Fibroblast of the conjunctiva (primary cell): ENCODE measurements around the gene ADAMTS8.

Experiments
- DNase-seq: peaks from one replicate; pipeline ENCODE4 v3.0.0-alpha.2; 2010; ENCODE audit warnings: low read depth

The ADAMTS8 gene

GRCh38 chr11:130428316-130429119 lies at the start of gene ADAMTS8:
Gene ADAMTS8 (minus strand): TSS chr11:130428609. CDS start chr11:130428286, 323 bp downstream.
- no peak for DNase-seq

DNA sequence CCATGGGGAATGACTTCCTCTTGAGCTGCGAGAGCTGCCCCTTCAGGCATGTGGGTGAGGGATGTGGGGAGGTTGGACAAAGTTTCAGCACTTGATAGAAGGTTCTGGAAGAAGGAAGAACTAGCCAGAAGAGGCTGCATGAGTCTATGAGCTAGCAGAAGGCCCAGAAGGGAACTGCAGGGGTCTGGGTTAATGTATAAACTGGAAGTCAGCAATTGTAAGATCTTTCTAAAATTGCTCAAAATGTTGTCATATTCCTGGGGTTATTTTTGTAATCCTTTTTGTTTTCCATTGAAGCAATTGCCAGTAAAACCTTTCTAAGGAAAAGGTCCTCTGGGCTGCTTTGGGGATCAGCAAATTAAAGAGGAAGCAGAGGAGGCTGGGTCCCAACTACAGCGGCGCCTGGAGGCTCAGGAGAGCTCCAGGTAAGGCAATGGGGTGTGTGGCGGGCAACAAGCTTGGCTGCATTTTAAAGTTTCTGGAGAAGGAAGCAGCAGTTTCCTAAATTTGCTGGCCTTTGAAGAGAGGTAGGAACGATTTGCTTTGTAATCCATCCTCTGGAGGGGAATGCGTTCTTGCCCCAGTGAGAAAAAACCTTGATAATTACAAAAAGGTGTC lies 49.3 kb upstream of the ADAMTS8 start:
- peak; percentile 27 for DNase-seq

- DNase-seq: no peak
Observed at GRCh38 chr11:130476922-130477491, 48.6 kb upstream of the ADAMTS8 start.

DNA sequence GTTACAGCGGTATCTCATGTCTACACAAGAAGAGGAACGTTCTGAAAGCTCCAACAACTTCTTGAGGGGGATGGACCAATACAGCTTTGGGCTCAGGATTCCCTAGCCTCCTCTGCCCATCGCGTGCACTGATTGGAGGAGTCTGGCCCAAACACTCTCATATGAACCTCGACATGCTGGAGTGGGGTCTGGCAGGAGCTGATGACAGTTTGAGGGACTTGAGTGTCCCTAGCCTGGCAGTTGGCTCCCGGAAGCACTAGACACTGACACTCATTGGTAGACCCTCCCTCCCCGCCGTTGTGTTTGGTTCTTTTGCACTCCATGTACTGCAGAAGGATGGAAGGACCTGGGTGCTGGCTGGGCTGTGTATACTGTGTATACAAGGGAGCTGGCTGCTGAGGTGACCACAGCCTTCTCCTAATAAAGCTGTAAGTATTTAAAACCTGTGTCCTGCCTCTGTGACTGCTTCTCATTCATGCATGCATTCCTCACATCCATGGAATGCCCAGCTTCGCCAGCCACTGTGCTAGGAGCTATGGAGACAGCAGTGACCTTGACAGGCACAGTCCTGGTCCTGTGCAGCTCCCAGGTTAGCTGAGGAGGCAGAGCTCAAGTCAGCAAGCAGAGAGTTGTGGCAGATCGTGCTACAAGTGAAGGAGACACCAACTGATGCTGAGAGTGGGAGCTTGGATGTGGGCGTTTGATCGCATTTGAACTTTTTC lies 48.0 kb upstream of the ADAMTS8 start:
- no peak for DNase-seq

GRCh38 chr11:130475426-130476053 lies 47.1 kb upstream of the ADAMTS8 start:
- DNase-seq: no peak

DNA sequence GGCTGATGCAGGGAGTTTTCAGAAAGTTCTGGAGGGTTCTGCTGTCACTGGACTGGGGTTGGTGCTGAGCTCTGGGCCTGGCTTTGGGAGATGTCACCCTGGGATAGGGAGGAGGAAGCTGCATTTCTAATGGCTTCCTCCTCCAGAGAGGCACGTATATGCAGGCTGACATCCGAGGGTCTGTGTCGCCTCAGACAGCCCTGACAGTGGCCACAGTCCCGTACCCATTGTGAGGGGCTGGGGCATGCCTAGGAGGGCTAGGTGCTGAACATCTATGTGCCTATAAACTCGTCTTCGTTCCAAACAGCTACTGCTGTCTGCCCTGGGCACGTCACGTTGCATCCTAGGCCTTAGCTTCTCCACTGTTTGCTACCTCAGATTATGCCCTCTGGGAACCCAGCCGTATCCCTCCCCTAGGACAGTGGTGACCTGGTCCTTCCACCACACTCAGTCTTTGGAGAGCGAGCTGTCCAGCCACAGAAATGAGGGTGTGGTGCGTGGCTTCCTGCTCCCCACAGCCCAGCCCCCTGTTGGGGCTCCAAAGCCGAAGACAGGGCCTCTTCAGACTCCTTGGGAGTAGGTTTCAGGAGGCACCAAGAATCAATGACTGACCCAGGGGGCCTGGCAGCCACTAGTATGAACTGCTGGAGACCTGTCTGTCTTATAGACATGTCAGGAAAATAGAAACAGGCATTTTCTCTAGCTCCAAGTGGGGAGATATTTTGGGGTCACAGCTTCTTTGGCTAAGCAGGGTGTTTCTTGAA lies 46.4 kb upstream of the ADAMTS8 start:
- no peak for DNase-seq

GRCh38 chr11:130473795-130474377 lies 45.5 kb upstream of the ADAMTS8 start:
- no peak for DNase-seq

DNA sequence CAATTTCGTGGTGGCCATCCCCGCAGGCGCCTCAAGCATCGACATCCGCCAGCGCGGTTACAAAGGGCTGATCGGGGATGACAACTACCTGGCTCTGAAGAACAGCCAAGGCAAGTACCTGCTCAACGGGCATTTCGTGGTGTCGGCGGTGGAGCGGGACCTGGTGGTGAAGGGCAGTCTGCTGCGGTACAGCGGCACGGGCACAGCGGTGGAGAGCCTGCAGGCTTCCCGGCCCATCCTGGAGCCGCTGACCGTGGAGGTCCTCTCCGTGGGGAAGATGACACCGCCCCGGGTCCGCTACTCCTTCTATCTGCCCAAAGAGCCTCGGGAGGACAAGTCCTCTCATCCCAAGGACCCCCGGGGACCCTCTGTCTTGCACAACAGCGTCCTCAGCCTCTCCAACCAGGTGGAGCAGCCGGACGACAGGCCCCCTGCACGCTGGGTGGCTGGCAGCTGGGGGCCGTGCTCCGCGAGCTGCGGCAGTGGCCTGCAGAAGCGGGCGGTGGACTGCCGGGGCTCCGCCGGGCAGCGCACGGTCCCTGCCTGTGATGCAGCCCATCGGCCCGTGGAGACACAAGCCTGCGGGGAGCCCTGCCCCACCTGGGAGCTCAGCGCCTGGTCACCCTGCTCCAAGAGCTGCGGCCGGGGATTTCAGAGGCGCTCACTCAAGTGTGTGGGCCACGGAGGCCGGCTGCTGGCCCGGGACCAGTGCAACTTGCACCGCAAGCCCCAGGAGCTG lies 44.8 kb upstream of the ADAMTS8 start:
- DNase-seq: no peak

- no peak for DNase-seq
Observed at GRCh38 chr11:130472434-130472961, 44.1 kb upstream of the ADAMTS8 start.

DNA sequence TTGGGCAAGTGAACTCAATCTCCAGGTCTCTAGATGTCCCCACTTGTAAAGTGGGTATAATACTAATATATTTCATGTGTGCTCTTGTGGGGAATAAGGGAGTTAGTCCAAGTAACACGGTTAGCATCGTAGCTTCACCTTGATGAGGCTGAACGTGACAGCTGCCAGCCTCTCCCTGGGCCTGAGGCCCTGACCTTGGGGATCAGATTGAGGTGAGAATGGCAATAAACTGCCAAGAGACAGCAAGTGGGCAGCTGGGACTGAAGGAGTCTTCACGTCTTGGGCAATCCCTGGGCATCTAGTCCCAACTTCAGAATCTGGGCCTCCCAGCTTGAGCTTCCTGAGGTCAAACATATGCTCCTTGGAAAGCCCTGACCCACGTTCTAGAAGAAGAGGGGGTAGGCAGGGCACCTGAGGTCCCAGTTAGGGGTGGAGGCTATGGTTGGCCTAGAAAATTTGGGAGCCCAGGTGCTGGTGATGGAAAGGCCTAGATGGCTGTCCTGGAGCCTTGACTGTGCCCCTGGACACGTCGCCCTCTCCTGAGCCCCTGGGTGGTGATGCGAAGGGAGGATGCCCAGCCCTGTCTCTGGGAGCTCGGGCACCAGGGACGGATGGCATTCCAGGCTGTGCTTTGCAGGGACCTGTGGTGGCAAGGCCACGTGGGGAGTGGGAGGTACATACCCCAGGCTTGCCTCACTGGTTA lies 43.5 kb upstream of the ADAMTS8 start:
- no peak for DNase-seq

DNA sequence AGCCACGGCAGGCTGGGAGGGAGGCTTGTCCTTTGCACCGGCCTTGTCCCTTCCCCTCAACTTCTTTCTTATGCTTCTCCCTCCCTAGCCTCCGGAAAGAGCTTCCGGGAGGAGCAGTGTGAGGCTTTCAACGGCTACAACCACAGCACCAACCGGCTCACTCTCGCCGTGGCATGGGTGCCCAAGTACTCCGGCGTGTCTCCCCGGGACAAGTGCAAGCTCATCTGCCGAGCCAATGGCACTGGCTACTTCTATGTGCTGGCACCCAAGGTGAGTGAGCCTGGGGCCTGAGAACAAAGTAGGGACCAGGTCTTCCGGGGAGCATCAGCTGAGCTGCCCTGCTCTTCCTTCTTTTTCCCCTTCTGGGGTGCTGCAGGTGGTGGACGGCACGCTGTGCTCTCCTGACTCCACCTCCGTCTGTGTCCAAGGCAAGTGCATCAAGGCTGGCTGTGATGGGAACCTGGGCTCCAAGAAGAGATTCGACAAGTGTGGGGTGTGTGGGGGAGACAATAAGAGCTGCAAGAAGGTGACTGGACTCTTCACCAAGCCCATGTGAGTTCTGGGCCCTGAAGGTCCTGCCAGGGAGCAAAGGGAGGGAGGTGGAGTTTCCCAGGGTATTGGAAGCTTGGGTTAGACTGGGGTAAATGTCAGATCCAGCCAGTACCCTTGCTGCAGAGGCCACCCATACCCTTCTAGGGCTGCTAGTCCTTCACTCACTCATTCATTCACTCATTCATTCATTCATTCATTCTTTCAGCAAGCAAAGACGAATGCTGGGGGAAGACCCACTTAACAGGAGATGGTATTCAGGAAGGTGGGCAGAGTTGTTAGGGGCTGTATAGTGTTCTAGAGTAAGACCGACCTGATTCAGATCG lies 42.7 kb upstream of the ADAMTS8 start:
- DNase-seq: no peak

DNA sequence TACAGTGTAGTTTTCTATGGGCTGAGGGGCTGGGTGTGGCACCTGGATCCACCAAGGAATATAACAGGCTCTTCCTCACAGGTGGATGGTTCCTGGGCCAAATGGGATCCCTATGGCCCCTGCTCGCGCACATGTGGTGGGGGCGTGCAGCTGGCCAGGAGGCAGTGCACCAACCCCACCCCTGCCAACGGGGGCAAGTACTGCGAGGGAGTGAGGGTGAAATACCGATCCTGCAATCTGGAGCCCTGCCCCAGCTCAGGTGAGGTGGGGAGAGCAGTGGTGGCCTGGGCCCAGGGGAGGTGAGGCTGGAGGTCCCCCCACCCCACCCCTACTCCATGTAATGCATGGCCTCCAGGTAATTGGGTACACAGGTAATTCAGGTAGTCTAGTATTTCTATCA lies 40.8 kb upstream of the ADAMTS8 start:
- DNase-seq: no peak

DNA sequence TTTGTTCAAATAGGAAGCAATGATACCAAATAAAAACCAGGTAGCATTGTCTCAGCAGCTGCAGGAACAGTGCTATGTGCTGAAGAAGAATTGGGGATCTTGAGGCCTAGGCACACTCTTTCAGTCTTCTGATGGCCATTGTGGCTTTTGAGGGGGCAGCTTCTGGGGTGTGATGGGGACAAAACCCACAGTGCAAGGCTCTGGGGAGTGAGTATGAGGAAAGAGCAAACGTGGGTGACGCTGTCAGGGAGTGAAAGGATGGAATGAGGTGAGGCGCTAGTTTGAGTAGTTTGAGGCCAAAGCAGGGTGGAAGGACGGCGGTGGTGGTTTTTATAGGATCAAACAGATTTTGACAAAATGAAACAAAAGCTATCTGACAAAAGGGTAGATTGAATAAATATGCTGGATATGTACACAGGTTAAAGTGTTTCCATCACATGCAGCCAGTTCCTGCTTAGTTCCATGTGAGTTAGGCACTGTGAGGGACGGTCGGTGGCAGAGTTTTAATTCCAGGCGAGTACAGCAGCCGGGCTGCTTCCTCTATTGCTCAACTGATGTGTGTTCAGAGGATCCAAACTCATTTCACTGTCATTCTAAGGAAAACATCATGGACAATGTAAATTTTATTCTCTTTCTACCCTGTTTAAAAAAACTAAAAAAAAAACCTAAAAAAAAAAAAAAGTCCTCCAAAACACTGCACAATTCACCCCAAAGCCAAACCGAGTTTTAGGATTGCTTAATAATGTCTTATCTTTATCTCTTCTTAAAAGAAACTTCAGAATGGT lies 38.9 kb upstream of the ADAMTS8 start:
- DNase-seq: no peak

- DNase-seq: no peak
Observed at GRCh38 chr11:130465263-130465662, 36.9 kb upstream of the ADAMTS8 start.

DNA sequence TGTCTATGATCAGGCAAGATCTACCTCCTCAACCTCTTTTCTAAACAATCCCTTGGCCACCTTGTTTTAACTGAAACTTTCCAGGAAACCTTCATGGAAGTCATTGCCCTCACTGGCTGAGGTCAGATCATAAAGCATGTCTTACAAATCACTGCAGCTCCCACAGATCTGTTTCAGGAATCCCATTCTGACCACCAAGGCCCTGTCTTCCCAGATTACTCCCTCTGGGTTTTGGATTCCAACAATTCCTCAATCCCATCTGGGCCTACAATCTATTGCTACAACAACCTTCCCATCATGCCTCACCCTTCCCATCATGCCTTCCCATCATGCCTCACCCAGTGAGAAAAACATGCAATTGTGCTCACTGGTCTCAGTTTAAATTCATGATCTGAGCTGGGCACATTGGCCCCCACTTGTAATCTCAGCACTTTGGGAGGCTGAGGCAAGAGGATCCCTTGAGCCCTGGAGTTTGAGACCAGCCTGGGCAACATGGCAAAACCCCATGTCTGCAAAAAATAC lies 35.9 kb upstream of the ADAMTS8 start:
- DNase-seq: no peak

- DNase-seq: no peak
Observed at GRCh38 chr11:130462931-130463330, 34.5 kb upstream of the ADAMTS8 start.
